Ascending aorta (tissue), 2 donors: ENCODE measurements around the gene CST9. TPM values are rescaled to one million over a fixed set of nuclear protein-coding genes. Genes with fewer than 3 reads are reported as not detected.

ENCODE experiments used
- DNase-seq, 2 donors: peaks; one replicate each; pipeline ENCODE4 v3.0.0-alpha.2; 2019; ENCODE audit warnings: low spot score in 2 of 2
- H3K27ac ChIP-seq, 2 donors: fragments of 200-600 bp; sonication (generic); one replicate each; pipeline ENCODE4 v1.5.1; 2016 to 2017; ENCODE audit warnings: mild to moderate bottlenecking in 1 of 2
- H3K27me3 ChIP-seq: fragments of 200-600 bp; sonication (generic); one replicate; pipeline ENCODE4 v1.5.1; 2017
- H3K36me3 ChIP-seq, 2 donors: fragments of 200-600 bp; sonication (generic); one replicate each; pipeline ENCODE4 v1.5.1; 2016
- H3K4me1 ChIP-seq, 2 donors: fragments of 200-600 bp; sonication (generic); one replicate each; pipeline ENCODE4 v1.5.1; 2016 to 2017; ENCODE audit warnings: mild to moderate bottlenecking in 1 of 2
- H3K4me3 ChIP-seq, 2 donors: fragments of 200-600 bp; sonication (generic); one replicate each; pipeline ENCODE4 v1.5.1; 2016 to 2017; ENCODE audit warnings: mild to moderate bottlenecking in 1 of 2
- H3K9me3 ChIP-seq, 2 donors: fragments of 200-600 bp; sonication (generic); one replicate each; pipeline ENCODE4 v1.5.1; 2016
- CTCF ChIP-seq, 3 experiments: fragments of 200-600 bp in 2 of 3; fragments of 450-650 bp in 1 of 3; sonication (generic) in 2 of 3; IDR thresholded peaks; one replicate each; pipeline ENCODE4 v1.5.1; 2016 to 2019; ENCODE audit warnings: antibody characterized with exemption in 3 of 3, mild to moderate bottlenecking in 1 of 3, moderate library complexity in 1 of 3
- intact Hi-C: fragments of 100-400 bp; cut with DNase I; formaldehyde crosslinking; loops from one replicate; pipeline ENCODE4 v1.15.1; 2023
- total RNA-seq: library from RNA; depleted of rRNA; stranded (reverse); fragments of >200 nt; gene quantifications from one replicate; pipeline ENCODE4 v1.1.0, GENCODE V29; 2016

Gene CST9
- total RNA-seq, 1 donor from 2014 or later, result not detected

- Histone ChIP-seq H3K9me3 (peaks cover 0 to 17% of the 10 kb centered on the region in 2 donors), H3K4me1 (no peaks in the 10 kb centered on the region), H3K27ac (no peak overlapping the region), H3K36me3 (no peaks in the 10 kb centered on the region), H3K27me3 (no peaks in the 10 kb centered on the region), H3K4me3 (no peak overlapping the region)
- TF ChIP-seq CTCF (IDR thresholded peaks at IDR 0.05), result no peak
- intact Hi-C loops, result no loop called here
- DNase-seq, result peak in 1 of 2 donors; percentile 43
These were observed 40.8 kb downstream of the CST9 start for GRCh38 chr20:23564927-23565326.

- H3K27me3 ChIP-seq, result no peaks in the 10 kb centered on the region
- H3K9me3 ChIP-seq, result peaks cover 0 to 31% of the 10 kb centered on the region in 2 donors
- intact Hi-C loops, result no loop called here
- H3K4me3 ChIP-seq, result no peak overlapping the region
- no peaks in the 10 kb centered on the region for H3K36me3 ChIP-seq
- TF ChIP-seq CTCF (IDR thresholded peaks at IDR 0.05), result no peak
- no peak for DNase-seq
- no peaks in the 10 kb centered on the region for H3K4me1 ChIP-seq
- no peak overlapping the region for H3K27ac ChIP-seq
These were observed 42.9 kb downstream of the CST9 start for GRCh38 chr20:23562721-23563342.

DNA sequence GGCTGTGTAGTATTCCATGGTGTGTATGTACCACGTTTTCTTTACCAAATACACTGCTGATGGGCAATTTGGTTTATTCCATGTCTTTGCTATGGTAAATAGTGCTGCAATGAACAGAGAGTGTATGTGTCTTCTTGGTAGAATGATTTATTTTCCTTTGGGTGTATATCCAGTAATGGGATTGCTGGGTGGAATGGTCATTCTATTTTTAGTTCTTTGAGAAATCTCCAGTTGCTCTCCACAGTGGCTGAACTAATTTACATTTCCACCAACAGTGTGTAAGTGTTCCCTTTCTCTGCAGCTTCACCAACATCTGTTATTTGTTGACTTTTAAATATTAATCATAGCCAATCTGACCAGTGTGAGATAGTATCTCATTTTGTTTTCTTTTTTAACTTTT, 51.3 kb downstream of the CST9 start:
- TF ChIP-seq CTCF (IDR thresholded peaks at IDR 0.05), result no peak
- no peaks in the 10 kb centered on the region for H3K27me3 ChIP-seq
- H3K36me3 ChIP-seq, result no peaks in the 10 kb centered on the region
- no peaks in the 10 kb centered on the region for H3K4me1 ChIP-seq
- peaks cover 0 to 11% of the 10 kb centered on the region in 2 donors for H3K9me3 ChIP-seq
- intact Hi-C loops, result no loop called here
- DNase-seq, result no peak
- no peak overlapping the region for H3K27ac ChIP-seq
- H3K4me3 ChIP-seq, result no peak overlapping the region

Other genes starting within 250 kb of the CST9 start
- gene GZF1, start 243.7 kb downstream of the CST9 start, total RNA-seq, result 54.8 TPM
- gene NAPB, start 184.4 kb downstream of the CST9 start, total RNA-seq, result 0.75 TPM
- gene CSTL1, start 166.2 kb downstream of the CST9 start, total RNA-seq, result not detected
- not detected for gene CST11, start 153.0 kb downstream of the CST9 start, total RNA-seq
- gene CST8, start 114.8 kb downstream of the CST9 start, total RNA-seq, result not detected
- not detected for gene CST9L, start 37.4 kb downstream of the CST9 start, total RNA-seq
- gene CST3, start 32.0 kb upstream of the CST9 start, total RNA-seq, result 2,609 TPM
- gene CST4, start 83.1 kb upstream of the CST9 start, total RNA-seq, result not detected
- gene CST1, start 145.0 kb upstream of the CST9 start, total RNA-seq, result not detected
- not detected for gene CST2, start 220.8 kb upstream of the CST9 start, total RNA-seq